ENCODE measurements around the gene TAS1R2.
"Not testable (repeated sequence)": the region's sequence is repeated elsewhere in the genome, so short reads cannot be mapped to it uniquely, and the experiment has no call there.

The TAS1R2 gene

DNA sequence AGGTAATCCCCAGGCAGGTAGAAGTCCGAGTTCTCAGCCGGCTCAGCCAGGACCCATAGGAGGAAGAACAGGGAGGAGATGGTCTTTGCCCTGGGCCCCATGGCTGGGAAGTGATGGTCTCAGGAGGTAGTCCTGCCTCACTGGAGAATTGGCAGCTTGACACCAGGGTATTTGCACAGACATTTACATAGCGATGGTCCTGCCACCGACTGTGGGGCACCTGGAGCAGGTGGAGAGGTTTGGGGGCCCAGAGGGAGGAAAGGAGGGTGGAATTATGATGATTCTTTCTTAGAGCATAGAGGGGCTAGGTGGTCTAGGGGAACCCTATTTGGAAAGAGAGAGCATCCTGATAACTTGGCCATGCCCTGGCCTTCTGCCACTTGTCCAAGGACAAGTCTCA is at the start of gene TAS1R2:
TSS of gene TAS1R2 (minus strand) at position 101 of the 400 bp plus-strand sequence. CDS start at position 101, 0 bp downstream.
- no peak for DNase-seq

- no peak for DNase-seq
Measured at GRCh38 chr1:18907917-18908845, 48.7 kb upstream of the TAS1R2 start.

DNA sequence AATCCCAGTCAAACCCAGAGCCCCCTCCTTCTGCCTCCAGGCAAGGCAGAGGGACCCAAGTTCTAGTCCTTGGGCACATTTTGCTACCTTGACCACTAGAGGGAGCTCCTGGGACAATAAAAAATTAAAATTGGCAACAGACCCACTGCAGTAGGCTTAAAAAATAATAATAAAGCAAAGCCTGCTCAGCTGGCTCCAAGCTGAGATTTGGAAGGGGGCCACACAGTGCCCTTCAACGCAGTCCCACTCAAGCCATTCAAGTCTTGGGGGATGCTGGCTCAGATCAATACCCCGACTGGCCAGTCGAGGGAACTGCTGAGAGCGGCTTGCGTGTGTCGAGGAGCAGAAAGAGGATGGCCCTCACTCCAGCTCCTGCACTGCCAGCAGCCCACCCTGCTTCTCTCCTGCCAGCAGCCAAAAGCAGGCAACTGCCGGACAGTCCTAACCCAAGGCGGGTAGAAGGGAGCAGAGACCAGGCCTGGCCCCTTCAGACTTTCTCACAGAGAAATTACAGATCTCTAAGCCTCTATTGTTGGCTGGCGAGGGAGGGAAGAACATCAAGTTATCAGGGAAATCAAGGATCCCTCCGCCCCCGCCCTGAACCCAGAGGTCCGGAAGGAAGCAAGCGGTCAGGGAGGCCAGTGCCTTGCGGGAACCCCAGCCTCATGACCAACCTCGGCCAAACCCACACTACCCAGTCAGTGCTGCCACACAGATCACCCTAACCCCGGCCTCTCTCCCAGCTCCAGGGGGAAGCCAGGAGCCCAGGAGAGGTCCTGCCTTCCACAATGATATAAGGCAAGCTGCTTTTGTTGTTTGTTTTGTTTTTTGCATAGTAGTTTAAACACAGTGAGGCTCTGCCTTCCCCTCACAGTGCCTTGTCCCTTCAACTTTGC is 47.8 kb upstream of the TAS1R2 start:
- DNase-seq, result peak; percentile 50

GRCh38 chr1:18903291-18903756 is 43.9 kb upstream of the TAS1R2 start:
- DNase-seq, result no peak

DNA sequence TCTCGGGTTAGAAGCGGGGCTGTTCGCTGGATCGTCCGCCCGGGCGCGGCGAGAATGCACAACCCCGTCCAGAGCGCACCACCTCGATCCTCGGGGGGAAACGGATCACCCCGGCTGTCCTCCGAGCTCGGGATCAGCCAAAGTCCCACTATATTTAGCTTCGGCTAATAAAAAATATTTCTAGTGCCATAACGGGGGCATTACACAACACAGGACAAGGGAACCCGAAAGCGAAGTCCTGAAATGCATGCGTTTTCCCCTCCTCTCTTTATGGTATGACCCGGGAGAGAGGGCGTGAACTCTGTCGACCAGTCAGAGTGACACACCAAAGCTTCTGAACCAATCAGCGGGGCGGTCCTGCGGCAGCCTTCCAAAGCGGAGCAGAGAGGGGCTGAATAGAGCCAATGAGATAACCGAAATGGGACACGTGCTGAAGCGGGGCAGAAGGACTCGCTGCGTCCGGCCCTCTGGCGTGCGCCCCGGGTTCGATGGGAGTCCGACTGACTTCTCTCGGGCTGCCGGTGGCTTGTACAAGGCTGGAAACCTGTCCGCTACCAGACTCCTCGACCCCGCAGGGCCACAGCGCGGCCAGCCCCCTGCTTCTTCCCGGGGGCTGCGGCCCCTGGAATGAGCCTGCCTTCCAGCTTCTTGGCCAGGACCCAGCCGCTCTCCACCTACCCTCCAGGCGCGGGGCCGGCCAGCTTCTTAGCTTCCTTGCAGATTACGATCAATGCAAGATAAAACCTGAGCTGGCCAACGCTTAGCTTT is 43.2 kb upstream of the TAS1R2 start, which contains the start of gene ALDH4A1:
TSS of gene ALDH4A1 (minus strand) at position 33 of the 768 bp plus-strand sequence. CDS start at position 1, 32 bp downstream.
- peak; percentile 93 for DNase-seq

DNA sequence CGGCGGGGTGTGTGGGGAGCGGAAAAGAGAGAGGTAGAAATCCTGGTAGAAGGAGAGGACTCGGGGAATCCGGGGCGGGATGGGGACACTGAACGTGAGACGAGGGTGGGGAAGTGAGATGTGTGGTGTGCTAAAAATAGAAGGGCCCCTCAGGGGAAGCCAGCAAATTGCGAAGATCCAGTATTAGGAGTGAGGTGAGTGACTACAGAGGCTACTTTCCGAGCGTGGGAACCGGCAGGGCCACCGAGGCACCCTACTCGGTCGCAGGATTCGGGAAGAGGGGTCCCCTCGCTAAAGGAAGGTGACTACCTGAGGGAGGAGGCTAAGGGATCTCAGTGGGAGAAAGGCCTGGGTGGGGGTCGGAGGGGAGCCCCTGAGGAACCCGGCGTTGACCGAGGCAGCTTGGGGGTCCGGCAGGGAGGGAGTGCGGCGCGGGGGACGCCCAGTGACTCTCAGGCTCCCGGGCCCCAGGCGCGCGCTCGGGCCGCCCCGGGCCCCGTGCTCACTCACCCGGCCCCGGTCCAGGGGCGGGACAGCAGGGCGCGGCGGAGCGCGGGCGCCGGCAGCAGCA is 42.6 kb upstream of the TAS1R2 start:
- DNase-seq, result no peak

GRCh38 chr1:18901147-18901951 is 41.9 kb upstream of the TAS1R2 start:
- DNase-seq, result no peak

- DNase-seq, result no peak
Measured at GRCh38 chr1:18900303-18900841, 40.9 kb upstream of the TAS1R2 start.

DNA sequence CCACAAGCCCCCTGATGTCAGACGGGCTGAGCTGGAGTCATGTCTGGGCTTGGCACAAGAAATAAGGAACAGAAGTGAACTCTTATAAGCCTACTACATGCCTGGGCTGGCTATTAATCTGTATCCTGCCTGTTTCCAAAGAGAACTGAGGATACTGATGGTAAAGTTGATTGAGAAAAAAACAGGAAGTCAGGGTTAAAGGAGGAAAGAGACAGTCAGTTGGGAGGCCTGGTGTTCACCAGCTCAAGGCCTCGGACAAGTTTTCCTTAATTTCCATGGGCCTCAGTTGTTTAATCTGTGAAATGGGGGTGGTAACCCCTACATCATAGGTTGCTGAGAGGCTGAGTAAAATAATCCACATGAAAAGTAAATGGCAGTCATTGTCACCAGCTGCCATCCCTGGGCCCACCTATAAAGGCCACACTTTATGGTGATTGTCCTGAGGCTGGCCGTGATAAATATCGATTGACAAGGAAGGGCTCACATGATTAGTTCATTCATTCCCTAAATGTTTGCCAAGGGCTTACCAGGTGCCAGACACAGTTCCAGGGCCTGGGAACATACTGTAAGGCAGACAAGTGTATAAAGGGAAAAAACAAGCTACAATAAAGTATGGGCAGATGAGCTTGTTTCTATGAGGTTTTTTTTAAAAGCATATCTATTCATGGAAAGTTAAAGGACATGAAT is 40.0 kb upstream of the TAS1R2 start:
- no peak for DNase-seq

DNA sequence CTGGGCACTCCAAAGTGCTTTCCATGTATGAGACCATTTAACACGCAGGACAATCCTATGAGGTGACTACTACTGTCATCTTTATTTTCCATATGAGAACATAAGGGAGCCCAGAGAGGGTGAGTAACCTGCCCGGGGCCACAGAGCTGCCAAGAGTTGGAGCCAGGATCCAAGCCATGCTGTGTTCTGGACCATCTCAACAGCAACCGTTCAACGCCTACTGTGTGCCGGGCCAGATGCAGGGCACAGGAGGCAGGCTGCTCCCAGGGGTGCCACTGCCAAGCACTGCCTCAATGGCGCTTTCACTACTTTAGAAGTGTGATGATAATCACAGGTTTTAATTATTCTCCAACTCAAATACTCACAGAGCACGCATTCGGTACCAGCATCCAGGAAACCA is 39.1 kb upstream of the TAS1R2 start:
- DNase-seq, result no peak

GRCh38 chr1:18895317-18895716 is 35.9 kb upstream of the TAS1R2 start:
- no peak for DNase-seq

- DNase-seq, result no peak
Measured at GRCh38 chr1:18893120-18893519, 33.7 kb upstream of the TAS1R2 start.

- DNase-seq, result not testable (repeated sequence)
Measured at GRCh38 chr1:18891858-18892257, 32.4 kb upstream of the TAS1R2 start.

- no peak for DNase-seq
Measured at GRCh38 chr1:18891426-18891780, 31.9 kb upstream of the TAS1R2 start.

DNA sequence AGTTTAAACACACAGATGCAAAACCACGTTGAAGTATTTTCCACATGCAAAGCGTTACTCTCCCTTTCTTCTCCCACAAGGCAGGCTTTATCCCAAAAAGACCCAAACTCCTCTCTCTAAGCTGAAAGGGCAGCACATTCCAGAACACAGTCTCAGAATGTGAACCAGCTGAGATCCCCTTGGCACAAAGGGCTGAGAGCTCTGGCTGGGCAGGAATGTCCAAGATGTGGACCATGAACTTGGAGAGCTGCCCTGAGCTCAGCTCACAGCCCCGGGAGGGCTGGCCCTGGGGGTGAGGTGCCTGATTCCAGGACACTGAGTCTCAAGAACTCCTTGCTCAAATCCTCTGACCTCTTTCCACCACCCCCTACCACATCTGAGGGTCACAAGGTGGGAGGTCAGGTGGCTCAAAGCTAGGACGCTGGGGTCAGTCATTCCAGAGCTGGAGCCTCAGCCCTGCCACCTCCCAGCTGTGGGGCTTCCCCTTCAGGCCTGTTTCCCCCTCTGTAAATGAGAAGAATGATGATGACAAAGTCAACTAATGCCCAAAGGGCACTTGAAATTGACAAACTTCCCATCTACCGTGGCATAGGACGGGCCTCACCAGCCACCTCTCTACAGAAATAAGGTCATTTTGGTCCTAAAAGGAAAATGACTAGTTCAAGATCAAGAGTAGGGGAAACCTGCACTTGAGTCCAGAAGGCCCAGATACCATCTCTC is 31.4 kb upstream of the TAS1R2 start:
- DNase-seq, result no peak

- no peak for DNase-seq
Measured at GRCh38 chr1:18886003-18886335, 26.5 kb upstream of the TAS1R2 start.

DNA sequence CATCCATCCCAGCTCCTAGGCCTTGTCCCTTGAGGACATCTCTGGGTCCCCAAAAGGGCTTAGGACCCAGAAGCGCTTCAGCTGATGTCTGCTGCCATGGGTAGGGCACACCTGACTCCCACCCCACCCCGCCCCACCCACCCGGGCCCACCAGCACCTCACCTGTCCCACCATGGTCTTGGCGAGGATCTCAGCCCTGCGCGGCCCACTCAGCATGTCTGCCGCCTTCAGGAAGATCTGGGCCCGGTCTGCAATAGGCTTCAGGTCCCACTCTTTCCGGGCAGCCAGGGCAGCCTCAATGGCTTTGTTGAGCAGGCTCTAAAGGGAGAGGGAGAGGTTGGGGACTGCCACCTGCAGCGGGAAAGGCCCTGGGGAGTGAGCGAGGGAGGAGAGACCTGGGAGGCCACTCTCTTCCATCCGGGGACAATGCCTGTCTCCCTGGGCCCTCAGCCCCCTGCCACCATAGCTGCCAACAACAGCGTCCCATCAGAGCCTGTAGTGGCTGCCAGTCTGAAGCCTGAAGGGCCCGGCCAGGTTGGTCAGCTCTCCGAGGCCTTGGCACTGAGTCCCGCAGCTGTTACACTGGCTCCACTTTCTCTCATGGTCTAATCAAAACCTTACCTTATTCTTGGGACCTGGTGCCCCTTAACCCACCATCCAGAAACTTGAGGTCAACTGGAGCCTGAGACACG is 26.0 kb upstream of the TAS1R2 start:
- no peak for DNase-seq

DNA sequence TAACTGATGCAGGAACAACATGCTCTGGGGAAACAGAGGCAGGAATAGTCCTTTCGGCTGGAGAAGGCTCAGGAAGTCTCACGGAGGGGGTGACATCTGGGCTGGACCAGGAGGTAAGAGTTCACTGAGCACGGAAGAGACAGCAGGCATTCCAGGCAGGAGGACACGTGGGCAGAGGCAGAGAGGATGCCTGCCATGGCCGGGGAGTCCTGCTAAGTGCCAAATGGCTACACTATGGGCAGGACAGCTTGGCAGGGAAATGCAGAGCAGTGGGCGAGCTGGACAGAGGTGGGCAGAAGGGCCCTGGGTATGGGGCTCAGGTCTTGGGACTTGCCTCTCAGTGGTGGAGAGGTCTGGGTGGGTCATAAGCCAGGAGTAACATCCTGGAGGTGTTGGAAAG is 25.3 kb upstream of the TAS1R2 start:
- no peak for DNase-seq

GRCh38 chr1:18884419-18884717 is 24.9 kb upstream of the TAS1R2 start:
- DNase-seq, result no peak
